Suprapubic skin (tissue), 4 donors: Measurements from ENCODE around the gene AMH.

Source experiments
- EP300 ChIP-seq: sonication (generic); formaldehyde crosslinking; IDR thresholded peaks from one replicate; pipeline ENCODE4 v1.6.1; 2017; ENCODE audit warnings: antibody characterized with exemption
- POLR2AphosphoS5 ChIP-seq, 3 donors: sonication (generic); formaldehyde crosslinking; IDR thresholded peaks; one replicate each; pipeline ENCODE4 v1.6.1; 2017; ENCODE audit warnings: antibody characterized with exemption in 3 of 3
- TF ChIP-seq, protein P1 (sequence below), 2 donors: fragments of 200-600 bp in 1 of 2; fragments of 450-650 bp in 1 of 2; sonication (generic) in 1 of 2; IDR thresholded peaks; one replicate each; pipeline ENCODE4 v1.5.1; 2016 to 2019; ENCODE audit warnings: antibody characterized with exemption in 2 of 2, mild to moderate bottlenecking in 1 of 2, moderate library complexity in 1 of 2

DNA sequence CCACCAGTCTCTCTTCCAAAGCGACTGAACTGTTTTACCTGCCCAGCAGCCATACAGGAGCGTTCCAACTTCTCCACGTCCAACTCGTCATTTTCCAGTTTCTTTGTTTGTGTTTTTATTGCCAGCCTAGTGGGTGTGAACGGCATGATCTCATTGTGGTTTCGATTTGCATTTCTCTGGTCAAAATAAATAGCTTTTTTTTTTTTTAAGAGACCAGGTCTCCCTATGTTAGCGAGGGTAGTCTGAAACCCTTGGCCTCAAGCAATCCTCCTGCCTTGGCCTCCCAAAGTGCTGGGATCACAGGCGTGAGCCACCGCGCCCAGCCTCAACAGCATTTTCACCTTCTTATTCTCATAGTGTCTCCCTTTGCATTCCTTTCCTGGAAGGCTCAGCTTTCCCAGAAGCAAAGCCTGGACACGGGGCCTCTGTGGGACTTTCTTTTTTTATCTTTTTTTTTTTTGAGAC is 11.2 kb downstream of the AMH start:
- TF ChIP-seq POLR2AphosphoS5 (IDR thresholded peaks at IDR 0.05) (no peak), EP300 (no peak)
- TF ChIP-seq, protein P1, sequence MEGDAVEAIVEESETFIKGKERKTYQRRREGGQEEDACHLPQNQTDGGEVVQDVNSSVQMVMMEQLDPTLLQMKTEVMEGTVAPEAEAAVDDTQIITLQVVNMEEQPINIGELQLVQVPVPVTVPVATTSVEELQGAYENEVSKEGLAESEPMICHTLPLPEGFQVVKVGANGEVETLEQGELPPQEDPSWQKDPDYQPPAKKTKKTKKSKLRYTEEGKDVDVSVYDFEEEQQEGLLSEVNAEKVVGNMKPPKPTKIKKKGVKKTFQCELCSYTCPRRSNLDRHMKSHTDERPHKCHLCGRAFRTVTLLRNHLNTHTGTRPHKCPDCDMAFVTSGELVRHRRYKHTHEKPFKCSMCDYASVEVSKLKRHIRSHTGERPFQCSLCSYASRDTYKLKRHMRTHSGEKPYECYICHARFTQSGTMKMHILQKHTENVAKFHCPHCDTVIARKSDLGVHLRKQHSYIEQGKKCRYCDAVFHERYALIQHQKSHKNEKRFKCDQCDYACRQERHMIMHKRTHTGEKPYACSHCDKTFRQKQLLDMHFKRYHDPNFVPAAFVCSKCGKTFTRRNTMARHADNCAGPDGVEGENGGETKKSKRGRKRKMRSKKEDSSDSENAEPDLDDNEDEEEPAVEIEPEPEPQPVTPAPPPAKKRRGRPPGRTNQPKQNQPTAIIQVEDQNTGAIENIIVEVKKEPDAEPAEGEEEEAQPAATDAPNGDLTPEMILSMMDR (IDR thresholded peaks at IDR 0.05) = no peak
